Hepatocyte (in vitro differentiated cells): Measurements from ENCODE around the gene CNST. TPM values are rescaled to one million over a fixed set of nuclear protein-coding genes. Genes with fewer than 3 reads are reported as not detected.

Source experiments
- DNase-seq: peaks from one replicate; pipeline ENCODE4 v3.0.0-alpha.2; 2016; ENCODE audit warnings: low spot score
- H2AFZ ChIP-seq: fragments of 200-600 bp; sonication (generic); 2 replicates; pipeline ENCODE4 v1.6.0; 2016; ENCODE audit warnings: antibody characterized with exemption, mild to moderate bottlenecking
- H3K27ac ChIP-seq: fragments of 200-600 bp; sonication (generic); 2 replicates; pipeline ENCODE4 v1.5.1; 2016; ENCODE audit warnings: mild to moderate bottlenecking
- H3K27me3 ChIP-seq: fragments of 200-600 bp; sonication (generic); 2 replicates; pipeline ENCODE4 v1.6.1; 2016
- H3K36me3 ChIP-seq: fragments of 200-600 bp; sonication (generic); replicated peaks from 2 replicates; pipeline ENCODE4 v1.5.1; 2016; ENCODE audit warnings: low read depth; ENCODE audit not compliant: insufficient read depth
- H3K4me1 ChIP-seq: fragments of 200-600 bp; sonication (generic); 2 replicates; pipeline ENCODE4 v1.5.1; 2016; ENCODE audit warnings: mild to moderate bottlenecking, moderate library complexity; ENCODE audit not compliant: insufficient read depth
- H3K4me2 ChIP-seq: fragments of 200-600 bp; sonication (generic); 2 replicates; pipeline ENCODE4 v1.6.0; 2016
- H3K4me3 ChIP-seq: fragments of 200-600 bp; sonication (generic); 2 replicates; pipeline ENCODE4 v1.5.1; 2016; ENCODE audit warnings: mild to moderate bottlenecking
- H3K79me2 ChIP-seq: fragments of 200-600 bp; sonication (generic); 2 replicates; pipeline ENCODE4 v1.6.0; 2017; ENCODE audit warnings: mild to moderate bottlenecking
- H3K9me2 ChIP-seq: fragments of 200-600 bp; sonication (generic); replicated peaks from 2 replicates; pipeline ENCODE4 v1.6.0; 2017; ENCODE audit warnings: mild to moderate bottlenecking; ENCODE audit not compliant: insufficient read depth
- H3K9me3 ChIP-seq: fragments of 200-600 bp; sonication (generic); 2 replicates; pipeline ENCODE4 v1.5.1; 2016; ENCODE audit warnings: low read depth, mild to moderate bottlenecking
- H4K20me1 ChIP-seq: fragments of 200-600 bp; sonication (generic); 2 replicates; pipeline ENCODE4 v1.6.0; 2016; ENCODE audit warnings: mild to moderate bottlenecking; ENCODE audit not compliant: insufficient read depth, poor library complexity, severe bottlenecking
- EZH2 ChIP-seq: fragments of 200-600 bp; sonication (generic); IDR thresholded peaks from 2 replicates; pipeline ENCODE4 v1.6.1; 2016; ENCODE audit warnings: antibody characterized with exemption, mild to moderate bottlenecking, borderline replicate concordance
- EZH2phosphoT487 ChIP-seq: fragments of 200-600 bp; sonication (generic); IDR thresholded peaks from one replicate; pipeline ENCODE4 v1.6.1; 2018; ENCODE audit warnings: antibody characterized with exemption, mild to moderate bottlenecking, low read depth, moderate library complexity; ENCODE audit not compliant: unreplicated experiment, severe bottlenecking
- WGBS: methylation state at CpG from one replicate; pipeline ENCODE4 v1.1.6; 2016; ENCODE audit warnings: low lambda C conversion rate; ENCODE audit errors: missing lambda C conversion rate; 5-methylcytosine and 5-hydroxymethylcytosine counted together
- polyA plus RNA-seq: library from polyadenylated mRNA; unstranded; fragments of >200 nt; fragmentation: Nextera tagmentation; extraction: Ambion mirVana; gene quantifications from 2 replicates; pipeline ENCODE4 v1.2.1, GENCODE V29; 2016
- total RNA-seq: library from RNA; depleted of rRNA; stranded (reverse); fragments of >200 nt; gene quantifications from 2 replicates; pipeline ENCODE4 v1.2.3, GENCODE V29; 2014
- TF ChIP-seq, protein P1 (sequence below): fragments of 200-600 bp; sonication (generic); IDR thresholded peaks from 2 replicates; pipeline ENCODE4 v1.5.1; 2016; ENCODE audit warnings: antibody characterized with exemption, mild to moderate bottlenecking; ENCODE audit not compliant: poor library complexity

CNST gene
- total and polyA plus RNA-seq, 2 experiments from 2014 or later = 7.1 to 16.4 TPM

DNA sequence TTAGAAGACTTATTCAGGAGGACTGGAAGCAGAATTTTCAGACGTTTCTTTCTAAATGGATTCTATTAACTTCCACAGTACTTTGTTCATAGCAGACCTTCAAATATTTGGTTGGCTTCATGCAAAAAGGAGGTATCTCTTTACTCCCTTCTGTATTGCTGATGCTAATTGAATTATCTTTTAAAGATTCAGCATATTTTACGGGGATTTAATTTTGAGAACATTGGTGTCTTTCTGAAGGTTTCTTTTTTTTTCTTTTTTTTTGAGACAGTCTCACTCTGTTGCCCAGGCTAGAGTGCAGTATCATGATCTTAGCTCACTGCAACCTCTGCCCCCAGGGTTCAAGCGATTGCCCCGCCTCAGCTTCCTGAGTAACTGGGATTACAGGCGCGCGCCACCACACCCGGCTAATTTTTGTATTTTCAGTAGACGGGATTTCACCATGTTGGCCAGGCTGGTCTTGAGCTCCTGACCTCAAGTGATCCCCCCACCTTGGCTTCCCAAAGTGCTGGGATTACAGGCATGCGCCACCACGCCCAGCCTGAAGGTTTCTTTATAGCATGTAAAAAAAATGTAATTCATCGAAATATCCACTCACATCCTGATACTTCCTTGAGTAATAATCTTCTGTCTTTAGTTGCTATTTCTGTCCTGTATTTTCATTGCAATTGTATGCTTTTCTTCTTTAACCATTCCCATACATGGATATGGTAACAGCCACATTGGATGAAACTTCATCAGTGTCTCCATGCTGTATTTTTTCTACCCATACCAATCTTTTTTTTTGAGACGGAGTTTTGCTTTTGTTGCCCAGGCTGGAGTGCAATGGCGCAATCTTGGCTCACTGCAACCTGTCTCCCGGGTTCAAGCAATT is 14.5 kb downstream of the CNST start:
- H4K20me1 ChIP-seq = no peaks in the 10 kb centered on the region
- H2AFZ ChIP-seq = no peak overlapping the region
- H3K27ac ChIP-seq = no peak overlapping the region
- H3K9me2 ChIP-seq = no peaks in the 10 kb centered on the region
- no peak overlapping the region for H3K4me2 ChIP-seq
- DNase-seq = no peak
- no peaks in the 10 kb centered on the region for H3K9me3 ChIP-seq
- 93% methylated on average over 15 of the region's 15 CpGs for WGBS
- H3K4me3 ChIP-seq = no peak overlapping the region
- H3K27me3 ChIP-seq = no peaks in the 10 kb centered on the region
- no peaks in the 10 kb centered on the region for H3K36me3 ChIP-seq
- peaks cover 35% of the 10 kb centered on the region for H3K4me1 ChIP-seq
- peaks cover 52% of the 10 kb centered on the region for H3K79me2 ChIP-seq
- TF ChIP-seq EZH2 (no peak), EZH2phosphoT487 (no peak)
- TF ChIP-seq, protein P1, sequence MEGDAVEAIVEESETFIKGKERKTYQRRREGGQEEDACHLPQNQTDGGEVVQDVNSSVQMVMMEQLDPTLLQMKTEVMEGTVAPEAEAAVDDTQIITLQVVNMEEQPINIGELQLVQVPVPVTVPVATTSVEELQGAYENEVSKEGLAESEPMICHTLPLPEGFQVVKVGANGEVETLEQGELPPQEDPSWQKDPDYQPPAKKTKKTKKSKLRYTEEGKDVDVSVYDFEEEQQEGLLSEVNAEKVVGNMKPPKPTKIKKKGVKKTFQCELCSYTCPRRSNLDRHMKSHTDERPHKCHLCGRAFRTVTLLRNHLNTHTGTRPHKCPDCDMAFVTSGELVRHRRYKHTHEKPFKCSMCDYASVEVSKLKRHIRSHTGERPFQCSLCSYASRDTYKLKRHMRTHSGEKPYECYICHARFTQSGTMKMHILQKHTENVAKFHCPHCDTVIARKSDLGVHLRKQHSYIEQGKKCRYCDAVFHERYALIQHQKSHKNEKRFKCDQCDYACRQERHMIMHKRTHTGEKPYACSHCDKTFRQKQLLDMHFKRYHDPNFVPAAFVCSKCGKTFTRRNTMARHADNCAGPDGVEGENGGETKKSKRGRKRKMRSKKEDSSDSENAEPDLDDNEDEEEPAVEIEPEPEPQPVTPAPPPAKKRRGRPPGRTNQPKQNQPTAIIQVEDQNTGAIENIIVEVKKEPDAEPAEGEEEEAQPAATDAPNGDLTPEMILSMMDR = no peak

DNA sequence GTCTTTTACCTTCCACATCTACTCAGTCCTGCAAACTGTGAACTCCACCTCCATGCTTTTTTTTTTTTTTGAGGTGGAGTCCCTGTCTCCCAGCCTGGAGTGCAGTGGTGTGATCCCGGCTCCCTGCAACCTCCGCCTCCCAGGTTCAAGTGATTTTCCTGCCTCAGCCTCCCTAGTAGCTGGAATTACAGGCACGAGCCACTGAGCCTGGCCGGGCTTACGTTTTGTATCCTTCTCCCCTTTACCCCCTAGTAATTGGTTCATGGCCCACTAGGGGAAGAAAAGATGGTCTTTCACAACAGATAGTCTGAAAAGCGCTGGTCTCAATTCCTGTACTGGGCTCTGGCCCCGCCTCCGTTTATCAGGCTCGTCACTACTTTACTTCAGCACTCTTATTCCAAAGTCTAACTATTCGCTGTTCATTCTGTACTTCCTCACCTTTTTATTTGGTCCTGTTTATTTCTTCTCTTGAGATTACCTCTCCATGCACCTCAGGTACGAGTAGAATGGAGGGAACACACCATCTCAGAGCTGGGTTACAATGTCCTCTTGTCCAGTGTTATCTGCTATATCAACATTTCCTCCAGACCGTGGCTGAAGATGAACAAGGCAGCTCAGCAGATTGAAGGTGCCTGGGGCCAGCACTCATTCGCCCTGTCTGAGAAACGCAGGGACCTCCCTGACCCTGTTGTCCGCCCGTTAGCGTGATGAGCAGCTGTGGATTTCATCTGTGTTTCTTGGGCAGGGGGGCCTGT is 16.2 kb downstream of the CNST start:
- TF ChIP-seq, protein P1 = no peak
- TF ChIP-seq EZH2 (no peak), EZH2phosphoT487 (no peak)

DNA sequence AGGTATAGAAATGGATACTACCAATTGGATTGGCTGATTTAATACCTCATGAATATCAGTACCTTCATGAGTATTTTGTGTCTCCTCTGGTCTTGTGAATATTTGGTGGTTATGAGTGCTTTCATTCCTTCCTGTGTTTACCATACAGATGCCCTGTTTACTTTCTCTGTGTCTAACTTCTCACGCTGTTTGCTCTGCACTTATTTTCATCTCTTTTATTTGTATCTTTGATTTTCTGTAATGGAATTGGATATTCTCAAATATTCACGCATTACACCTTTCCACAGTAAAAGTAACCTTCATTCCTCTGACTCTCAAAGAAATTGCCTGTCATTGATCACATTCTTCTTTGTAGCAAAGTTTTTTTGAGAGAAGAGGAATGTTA is 16.8 kb downstream of the CNST start:
- no peak for DNase-seq
- Histone ChIP-seq H3K9me2 (no peaks in the 10 kb centered on the region), H3K27me3 (no peaks in the 10 kb centered on the region), H3K4me2 (peak overlapping the region; percentile 57), H2AFZ (no peak overlapping the region), H3K9me3 (no peaks in the 10 kb centered on the region), H4K20me1 (no peaks in the 10 kb centered on the region), H3K36me3 (no peaks in the 10 kb centered on the region), H3K27ac (peak overlapping the region; percentile 66), H3K4me3 (no peak overlapping the region), H3K4me1 (peaks cover 39% of the 10 kb centered on the region), H3K79me2 (peaks cover 49% of the 10 kb centered on the region)
- TF ChIP-seq, protein P1 = no peak
- no peak for TF ChIP-seq EZH2phosphoT487
- TF ChIP-seq EZH2 = no peak
- WGBS = 54% methylated on average over 2 of the region's 2 CpGs

More for the DNA sequence above, 16.2 kb downstream of the CNST start:
- Histone ChIP-seq H3K9me3 (no peaks in the 10 kb centered on the region), H4K20me1 (no peaks in the 10 kb centered on the region), H3K27me3 (no peaks in the 10 kb centered on the region), H3K4me2 (peak overlapping the region; percentile 57), H3K27ac (peak overlapping the region; percentile 66), H3K9me2 (no peaks in the 10 kb centered on the region), H3K4me1 (peaks cover 39% of the 10 kb centered on the region), H3K36me3 (no peaks in the 10 kb centered on the region), H3K79me2 (peaks cover 53% of the 10 kb centered on the region), H2AFZ (no peak overlapping the region), H3K4me3 (no peak overlapping the region)
- 72% methylated on average over 17 of the region's 17 CpGs for WGBS
- peak; percentile 35 for DNase-seq
